ENCODE data around the gene COL17A1.

COL17A1 gene

DNA sequence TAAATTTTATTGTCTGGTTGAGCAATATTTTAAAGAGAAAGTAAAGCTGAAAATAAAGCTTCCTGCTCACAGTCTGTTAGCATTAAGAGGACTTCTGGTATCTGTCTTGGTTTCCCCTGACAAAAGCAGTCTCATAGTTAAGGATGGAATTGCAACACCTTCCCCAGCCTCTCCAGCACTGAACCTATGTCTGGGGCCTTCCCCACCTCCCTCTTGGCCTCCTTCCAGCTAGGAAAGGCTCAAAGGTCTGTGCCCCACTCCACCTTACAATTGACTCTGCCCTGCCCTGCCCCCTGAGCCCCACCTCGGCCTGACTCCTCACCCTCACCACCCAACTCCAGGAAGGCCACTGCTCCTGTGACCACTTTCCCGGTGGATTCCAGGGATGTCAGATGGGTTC is 33.2 kb downstream of the COL17A1 start:
- H3K18ac ChIP-seq (ENCODE audit: low read length) = no peak overlapping the region
- no peak overlapping the region for H3K4me2 ChIP-seq (ENCODE audit: low read length)
- no CpG with 5 or more reads among the region's 2 CpGs for WGBS (ENCODE audit: extremely low coverage, insufficient coverage, insufficient read length)

DNA sequence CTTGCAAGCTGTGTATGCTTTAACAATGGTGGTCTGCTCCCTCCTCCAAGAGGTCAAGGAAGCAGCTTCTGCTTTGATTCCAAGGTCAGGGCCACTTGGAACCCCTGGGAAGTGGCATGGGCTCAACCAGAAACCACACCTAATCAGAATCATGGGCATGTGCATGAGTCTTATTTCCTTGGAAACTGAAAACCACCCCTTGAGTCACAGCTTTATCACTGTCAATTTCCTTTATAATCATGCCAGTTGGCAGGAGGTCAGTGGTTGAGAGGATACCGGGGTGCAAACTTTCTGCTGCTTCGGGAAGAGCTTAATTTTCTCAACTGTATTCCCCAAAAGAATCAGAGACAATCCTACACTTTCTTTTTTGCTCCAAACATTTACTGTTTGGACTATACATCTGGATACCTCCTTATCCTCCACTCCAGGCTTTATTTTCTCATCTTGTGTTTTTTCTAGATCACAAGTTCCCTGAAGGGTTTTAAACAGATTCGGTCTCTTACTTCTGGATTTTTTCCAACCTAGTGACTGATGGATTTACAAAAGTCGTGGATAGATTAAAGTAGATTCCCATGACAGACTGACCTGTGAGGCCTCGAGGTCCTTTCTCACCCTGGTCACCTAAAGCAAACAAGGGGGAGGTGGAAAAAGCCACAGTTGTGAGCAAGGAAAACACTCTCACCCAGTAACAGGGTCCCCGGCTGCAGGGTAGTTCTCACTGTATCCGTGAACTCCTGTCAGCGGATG is 36.0 kb downstream of the COL17A1 start:
- H3K4ac ChIP-seq (ENCODE audit: low read depth, low read length) = no peak overlapping the region
- no peak overlapping the region for H3K14ac ChIP-seq (ENCODE audit: low read length)
- no peak overlapping the region for H2BK120ac ChIP-seq (ENCODE audit: insufficient read depth, low read length, poor library complexity)
- no peak overlapping the region for H3K23ac ChIP-seq (ENCODE audit: low read length)
- no peak overlapping the region for H2AFZ ChIP-seq (ENCODE audit: insufficient read depth, low read length, poor library complexity)
- H3K18ac ChIP-seq (ENCODE audit: low read length) = no peak overlapping the region
- H3K36me3 ChIP-seq (ENCODE audit: control insufficient read depth in 1 of 2, insufficient read depth in 2 of 2, low read length in 2 of 2) = no peaks in the 10 kb centered on the region
- no peak overlapping the region for H3K4me3 ChIP-seq (ENCODE audit: low read depth, low read length)
- H3K79me1 ChIP-seq (ENCODE audit: low read length) = no peaks in the 10 kb centered on the region
- H3K79me2 ChIP-seq (ENCODE audit: control insufficient read depth, insufficient read depth, low read length, poor library complexity) = no peaks in the 10 kb centered on the region
- H2AK5ac ChIP-seq (ENCODE audit: low read length) = no peak overlapping the region
- no peak for DNase-seq
- H2BK12ac ChIP-seq (ENCODE audit: low read length) = no peak overlapping the region
- no peak overlapping the region for H4K8ac ChIP-seq (ENCODE audit: low read depth, low read length)
- no peak overlapping the region for H2BK5ac ChIP-seq (ENCODE audit: low read depth, low read length, poor library complexity)
- no peaks in the 10 kb centered on the region for H3K27me3 ChIP-seq (ENCODE audit: insufficient read depth, low read length)
- H4K12ac ChIP-seq (ENCODE audit: low read depth, low read length) = no peak overlapping the region
- no CpG with 5 or more reads among the region's 8 CpGs for WGBS (ENCODE audit: extremely low coverage, insufficient coverage, insufficient read length)
- H3K9me3 ChIP-seq (ENCODE audit: insufficient read depth, low read depth, low read length) = no peaks in the 10 kb centered on the region
- no peak overlapping the region for H3K9ac ChIP-seq (ENCODE audit: low read length)
- H3K27ac ChIP-seq (ENCODE audit: low read depth, low read length) = no peak overlapping the region
- no peak overlapping the region for H3K4me2 ChIP-seq (ENCODE audit: low read length)
- no peaks in the 10 kb centered on the region for H3K4me1 ChIP-seq (ENCODE audit: control insufficient read depth in 1 of 2, insufficient read depth in 2 of 2, low read length in 2 of 2)
- no peak overlapping the region for H4K91ac ChIP-seq (ENCODE audit: low read depth, low read length)

More for the DNA sequence above, 33.2 kb downstream of the COL17A1 start:
- H4K12ac ChIP-seq (ENCODE audit: low read depth, low read length) = no peak overlapping the region
- no peak overlapping the region for H2AK5ac ChIP-seq (ENCODE audit: low read length)
- no peak overlapping the region for H2BK5ac ChIP-seq (ENCODE audit: low read depth, low read length, poor library complexity)
- no peaks in the 10 kb centered on the region for H3K27me3 ChIP-seq (ENCODE audit: insufficient read depth, low read length)
- no peak overlapping the region for H3K4me3 ChIP-seq (ENCODE audit: low read depth, low read length)
- H3K27ac ChIP-seq (ENCODE audit: low read depth, low read length) = no peak overlapping the region
- H3K9ac ChIP-seq (ENCODE audit: low read length) = no peak overlapping the region
- no peak overlapping the region for H4K91ac ChIP-seq (ENCODE audit: low read depth, low read length)
- no peak overlapping the region for H3K4ac ChIP-seq (ENCODE audit: low read depth, low read length)
- no peaks in the 10 kb centered on the region for H3K79me2 ChIP-seq (ENCODE audit: control insufficient read depth, insufficient read depth, low read length, poor library complexity)
- no peaks in the 10 kb centered on the region for H3K79me1 ChIP-seq (ENCODE audit: low read length)
- H3K36me3 ChIP-seq (ENCODE audit: control insufficient read depth in 1 of 2, insufficient read depth in 2 of 2, low read length in 2 of 2) = no peaks in the 10 kb centered on the region
- no peak overlapping the region for H2AFZ ChIP-seq (ENCODE audit: insufficient read depth, low read length, poor library complexity)
- no peak overlapping the region for H2BK12ac ChIP-seq (ENCODE audit: low read length)
- no peak overlapping the region for H2BK120ac ChIP-seq (ENCODE audit: insufficient read depth, low read length, poor library complexity)
- no peak overlapping the region for H3K23ac ChIP-seq (ENCODE audit: low read length)
- H3K4me1 ChIP-seq (ENCODE audit: control insufficient read depth in 1 of 2, insufficient read depth in 2 of 2, low read length in 2 of 2) = no peaks in the 10 kb centered on the region
- DNase-seq = no peak
- H4K8ac ChIP-seq (ENCODE audit: low read depth, low read length) = no peak overlapping the region
- no peaks in the 10 kb centered on the region for H3K9me3 ChIP-seq (ENCODE audit: insufficient read depth, low read depth, low read length)
- no peak overlapping the region for H3K14ac ChIP-seq (ENCODE audit: low read length)

GRCh38 chr10:104046651-104047050 is 39.0 kb downstream of the COL17A1 start:
- Histone ChIP-seq H3K4me1 (ENCODE audit: control insufficient read depth in 1 of 2, insufficient read depth in 2 of 2, low read length in 2 of 2) (no peaks in the 10 kb centered on the region), H3K27ac (ENCODE audit: low read depth, low read length) (no peak overlapping the region), H3K9ac (ENCODE audit: low read length) (no peak overlapping the region), H3K4me3 (ENCODE audit: low read depth, low read length) (no peak overlapping the region), H3K27me3 (ENCODE audit: insufficient read depth, low read length) (no peaks in the 10 kb centered on the region), H2AK5ac (ENCODE audit: low read length) (no peak overlapping the region), H3K79me1 (ENCODE audit: low read length) (no peaks in the 10 kb centered on the region), H3K4me2 (ENCODE audit: low read length) (no peak overlapping the region), H4K91ac (ENCODE audit: low read depth, low read length) (no peak overlapping the region), H2AFZ (ENCODE audit: insufficient read depth, low read length, poor library complexity) (no peak overlapping the region), H3K14ac (ENCODE audit: low read length) (no peak overlapping the region), H2BK12ac (ENCODE audit: low read length) (no peak overlapping the region), H2BK120ac (ENCODE audit: insufficient read depth, low read length, poor library complexity) (no peak overlapping the region), H3K18ac (ENCODE audit: low read length) (no peak overlapping the region), H3K4ac (ENCODE audit: low read depth, low read length) (no peak overlapping the region), H2BK5ac (ENCODE audit: low read depth, low read length, poor library complexity) (no peak overlapping the region), H4K12ac (ENCODE audit: low read depth, low read length) (no peak overlapping the region), H3K23ac (ENCODE audit: low read length) (no peak overlapping the region), H3K79me2 (ENCODE audit: control insufficient read depth, insufficient read depth, low read length, poor library complexity) (no peaks in the 10 kb centered on the region), H3K36me3 (ENCODE audit: control insufficient read depth in 1 of 2, insufficient read depth in 2 of 2, low read length in 2 of 2) (no peaks in the 10 kb centered on the region), H3K9me3 (ENCODE audit: insufficient read depth, low read depth, low read length) (no peaks in the 10 kb centered on the region), H4K8ac (ENCODE audit: low read depth, low read length) (no peak overlapping the region)
- WGBS (ENCODE audit: extremely low coverage, insufficient coverage, insufficient read length) = no CpG with 5 or more reads among the region's 6 CpGs
- DNase-seq = no peak

DNA sequence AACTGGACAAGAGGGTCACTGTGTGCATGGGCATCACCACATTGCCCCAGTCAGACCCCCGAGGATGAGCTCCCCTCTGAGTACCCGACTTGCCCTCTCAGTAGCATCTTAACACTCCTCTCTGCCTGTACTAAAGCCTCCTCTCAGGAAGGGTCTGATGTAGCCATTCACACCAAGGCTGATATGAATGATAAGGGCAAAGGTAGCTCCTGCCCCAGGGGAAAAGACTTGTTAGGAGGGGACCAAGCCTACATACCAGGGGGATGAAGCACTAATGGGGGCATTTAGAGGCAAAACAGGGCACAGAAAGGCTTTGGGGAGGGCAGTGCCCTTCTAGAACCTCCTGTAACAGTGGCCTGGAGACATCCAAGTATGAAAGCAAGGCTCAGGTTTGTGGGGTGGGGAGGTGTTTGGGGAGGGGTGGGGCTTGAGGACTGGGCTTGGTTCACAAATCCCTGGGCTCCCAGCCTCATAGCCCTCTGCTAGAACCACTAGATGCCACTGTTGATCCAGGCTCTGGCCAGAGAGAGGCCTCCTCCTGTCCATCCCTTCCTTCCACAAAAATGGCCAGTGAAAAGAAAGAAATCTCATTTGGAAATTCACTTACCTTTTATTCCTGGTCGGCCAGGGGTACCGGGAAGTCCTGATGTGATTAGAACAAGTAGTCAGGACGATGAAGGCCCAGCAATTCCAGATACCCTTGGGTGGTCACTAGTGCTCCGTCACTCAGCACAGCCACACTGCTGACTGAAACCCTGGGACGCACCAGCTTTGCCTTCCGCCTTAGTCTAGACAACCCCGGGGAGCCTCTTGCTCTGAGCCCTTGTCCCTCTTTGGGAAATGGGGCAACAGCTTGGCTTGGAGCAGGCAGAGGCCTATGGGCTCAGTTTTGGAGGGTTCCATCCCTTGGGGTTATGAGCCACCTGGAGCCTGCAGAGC is 40.3 kb downstream of the COL17A1 start:
- no peak overlapping the region for H3K4ac ChIP-seq (ENCODE audit: low read depth, low read length)
- H3K79me1 ChIP-seq (ENCODE audit: low read length) = no peaks in the 10 kb centered on the region
- H3K18ac ChIP-seq (ENCODE audit: low read length) = no peak overlapping the region
- H3K4me1 ChIP-seq (ENCODE audit: control insufficient read depth in 1 of 2, insufficient read depth in 2 of 2, low read length in 2 of 2) = no peaks in the 10 kb centered on the region
- no CpG with 5 or more reads among the region's 9 CpGs for WGBS (ENCODE audit: extremely low coverage, insufficient coverage, insufficient read length)
- no peaks in the 10 kb centered on the region for H3K36me3 ChIP-seq (ENCODE audit: control insufficient read depth in 1 of 2, insufficient read depth in 2 of 2, low read length in 2 of 2)
- no peak overlapping the region for H3K23ac ChIP-seq (ENCODE audit: low read length)
- no peak overlapping the region for H2BK12ac ChIP-seq (ENCODE audit: low read length)
- H3K79me2 ChIP-seq (ENCODE audit: control insufficient read depth, insufficient read depth, low read length, poor library complexity) = no peaks in the 10 kb centered on the region
- H3K27ac ChIP-seq (ENCODE audit: low read depth, low read length) = no peak overlapping the region
- H4K91ac ChIP-seq (ENCODE audit: low read depth, low read length) = no peak overlapping the region
- H3K9me3 ChIP-seq (ENCODE audit: insufficient read depth, low read depth, low read length) = no peaks in the 10 kb centered on the region
- H4K12ac ChIP-seq (ENCODE audit: low read depth, low read length) = no peak overlapping the region
- H3K4me3 ChIP-seq (ENCODE audit: low read depth, low read length) = no peak overlapping the region
- no peak overlapping the region for H2AK5ac ChIP-seq (ENCODE audit: low read length)
- H3K4me2 ChIP-seq (ENCODE audit: low read length) = no peak overlapping the region
- no peaks in the 10 kb centered on the region for H3K27me3 ChIP-seq (ENCODE audit: insufficient read depth, low read length)
- H3K9ac ChIP-seq (ENCODE audit: low read length) = no peak overlapping the region
- no peak overlapping the region for H2BK120ac ChIP-seq (ENCODE audit: insufficient read depth, low read length, poor library complexity)
- H3K14ac ChIP-seq (ENCODE audit: low read length) = no peak overlapping the region
- no peak overlapping the region for H2BK5ac ChIP-seq (ENCODE audit: low read depth, low read length, poor library complexity)
- no peak overlapping the region for H4K8ac ChIP-seq (ENCODE audit: low read depth, low read length)
- peak in 1 of 2 donors; percentile 55 for DNase-seq
- no peak overlapping the region for H2AFZ ChIP-seq (ENCODE audit: insufficient read depth, low read length, poor library complexity)
